GM12878 (cell line): ENCODE measurements around the gene PDLIM3.
A peak's percentile ranks its signal among the peaks of the same experiment; 100 is the strongest.

Experiments
- ATF3 ChIP-seq: IDR thresholded peaks from 2 replicates; pipeline ENCODE4 v1.6.1; 2011; ENCODE audit warnings: low read depth, mild to moderate bottlenecking, low read length, moderate library complexity, borderline replicate concordance; ENCODE audit errors: extremely low read depth
- CREB1 ChIP-seq: IDR thresholded peaks from 2 replicates; pipeline ENCODE4 v1.6.1; 2012; ENCODE audit warnings: low read depth, mild to moderate bottlenecking, inconsistent platforms
- EZH2 ChIP-seq: IDR thresholded peaks from 2 replicates; pipeline ENCODE4 v1.6.1; 2012; ENCODE audit warnings: low read depth, mild to moderate bottlenecking, control low read depth, inconsistent platforms, low read length, borderline replicate concordance; ENCODE audit not compliant: control insufficient read depth
- FOS ChIP-seq: IDR thresholded peaks from 3 replicates; pipeline ENCODE4 v1.6.1; 2011; ENCODE audit warnings: borderline replicate concordance; ENCODE audit not compliant: insufficient read length; ENCODE audit errors: extremely low read depth
- POLR2A ChIP-seq: IDR thresholded peaks from 2 replicates; pipeline ENCODE4 v1.6.1; 2011; ENCODE audit warnings: low read depth, mild to moderate bottlenecking, low read length
- SMC3 ChIP-seq: IDR thresholded peaks from 2 replicates; pipeline ENCODE4 v1.6.1; 2011; ENCODE audit warnings: low read length, improper control_type of control experiment, borderline replicate concordance
- TAF1 ChIP-seq: IDR thresholded peaks from 2 replicates; pipeline ENCODE4 v1.6.1; 2011; ENCODE audit warnings: mild to moderate bottlenecking, low read depth, low read length, borderline replicate concordance
- TF ChIP-seq, protein P1 (sequence below): IDR thresholded peaks from 2 replicates; pipeline ENCODE4 v1.6.1; 2012; ENCODE audit warnings: mild to moderate bottlenecking, low read depth, low read length
- TF ChIP-seq, protein P2 (sequence below), 3 experiments: IDR thresholded peaks in 2 of 3; conservative IDR thresholded peaks in 1 of 3; 2 replicates each; pipeline ENCODE4 v1.5.1; 2011; ENCODE audit warnings: low read depth in 3 of 3, low read length in 3 of 3, mild to moderate bottlenecking in 3 of 3, control low read depth in 2 of 3, moderate library complexity in 2 of 3, inconsistent platforms in 1 of 3, mixed read lengths in 1 of 3; ENCODE audit not compliant: control insufficient read depth in 2 of 3, insufficient read depth in 1 of 3; ENCODE audit errors: extremely low read depth in 1 of 3
- TF ChIP-seq, protein P3 (sequence below): fragments of 450-650 bp; IDR thresholded peaks from 2 replicates; pipeline ENCODE4 v1.6.1; 2016; ENCODE audit warnings: mild to moderate bottlenecking

- TF ChIP-seq, protein P1, sequence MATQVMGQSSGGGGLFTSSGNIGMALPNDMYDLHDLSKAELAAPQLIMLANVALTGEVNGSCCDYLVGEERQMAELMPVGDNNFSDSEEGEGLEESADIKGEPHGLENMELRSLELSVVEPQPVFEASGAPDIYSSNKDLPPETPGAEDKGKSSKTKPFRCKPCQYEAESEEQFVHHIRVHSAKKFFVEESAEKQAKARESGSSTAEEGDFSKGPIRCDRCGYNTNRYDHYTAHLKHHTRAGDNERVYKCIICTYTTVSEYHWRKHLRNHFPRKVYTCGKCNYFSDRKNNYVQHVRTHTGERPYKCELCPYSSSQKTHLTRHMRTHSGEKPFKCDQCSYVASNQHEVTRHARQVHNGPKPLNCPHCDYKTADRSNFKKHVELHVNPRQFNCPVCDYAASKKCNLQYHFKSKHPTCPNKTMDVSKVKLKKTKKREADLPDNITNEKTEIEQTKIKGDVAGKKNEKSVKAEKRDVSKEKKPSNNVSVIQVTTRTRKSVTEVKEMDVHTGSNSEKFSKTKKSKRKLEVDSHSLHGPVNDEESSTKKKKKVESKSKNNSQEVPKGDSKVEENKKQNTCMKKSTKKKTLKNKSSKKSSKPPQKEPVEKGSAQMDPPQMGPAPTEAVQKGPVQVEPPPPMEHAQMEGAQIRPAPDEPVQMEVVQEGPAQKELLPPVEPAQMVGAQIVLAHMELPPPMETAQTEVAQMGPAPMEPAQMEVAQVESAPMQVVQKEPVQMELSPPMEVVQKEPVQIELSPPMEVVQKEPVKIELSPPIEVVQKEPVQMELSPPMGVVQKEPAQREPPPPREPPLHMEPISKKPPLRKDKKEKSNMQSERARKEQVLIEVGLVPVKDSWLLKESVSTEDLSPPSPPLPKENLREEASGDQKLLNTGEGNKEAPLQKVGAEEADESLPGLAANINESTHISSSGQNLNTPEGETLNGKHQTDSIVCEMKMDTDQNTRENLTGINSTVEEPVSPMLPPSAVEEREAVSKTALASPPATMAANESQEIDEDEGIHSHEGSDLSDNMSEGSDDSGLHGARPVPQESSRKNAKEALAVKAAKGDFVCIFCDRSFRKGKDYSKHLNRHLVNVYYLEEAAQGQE: no peak
- TF ChIP-seq, protein P2, sequence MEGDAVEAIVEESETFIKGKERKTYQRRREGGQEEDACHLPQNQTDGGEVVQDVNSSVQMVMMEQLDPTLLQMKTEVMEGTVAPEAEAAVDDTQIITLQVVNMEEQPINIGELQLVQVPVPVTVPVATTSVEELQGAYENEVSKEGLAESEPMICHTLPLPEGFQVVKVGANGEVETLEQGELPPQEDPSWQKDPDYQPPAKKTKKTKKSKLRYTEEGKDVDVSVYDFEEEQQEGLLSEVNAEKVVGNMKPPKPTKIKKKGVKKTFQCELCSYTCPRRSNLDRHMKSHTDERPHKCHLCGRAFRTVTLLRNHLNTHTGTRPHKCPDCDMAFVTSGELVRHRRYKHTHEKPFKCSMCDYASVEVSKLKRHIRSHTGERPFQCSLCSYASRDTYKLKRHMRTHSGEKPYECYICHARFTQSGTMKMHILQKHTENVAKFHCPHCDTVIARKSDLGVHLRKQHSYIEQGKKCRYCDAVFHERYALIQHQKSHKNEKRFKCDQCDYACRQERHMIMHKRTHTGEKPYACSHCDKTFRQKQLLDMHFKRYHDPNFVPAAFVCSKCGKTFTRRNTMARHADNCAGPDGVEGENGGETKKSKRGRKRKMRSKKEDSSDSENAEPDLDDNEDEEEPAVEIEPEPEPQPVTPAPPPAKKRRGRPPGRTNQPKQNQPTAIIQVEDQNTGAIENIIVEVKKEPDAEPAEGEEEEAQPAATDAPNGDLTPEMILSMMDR (IDR thresholded peaks at IDR 0.05 in 2 of 3, conservative IDR thresholded peaks at IDR 0.05 in 1 of 3; ENCODE audit: control insufficient read depth in 2 of 3, extremely low read depth in 1 of 3, insufficient read depth in 1 of 3, low read depth in 3 of 3, low read length in 3 of 3): no peak
- no peak for TF ChIP-seq ATF3
- TF ChIP-seq POLR2A: no peak
- no peak for TF ChIP-seq SMC3
- no peak for TF ChIP-seq TAF1
- 0 out of 2 replicates have a peak, but pooled peaks have one; percentile 60 for TF ChIP-seq CREB1
- no peak for TF ChIP-seq EZH2
- TF ChIP-seq, protein P3, sequence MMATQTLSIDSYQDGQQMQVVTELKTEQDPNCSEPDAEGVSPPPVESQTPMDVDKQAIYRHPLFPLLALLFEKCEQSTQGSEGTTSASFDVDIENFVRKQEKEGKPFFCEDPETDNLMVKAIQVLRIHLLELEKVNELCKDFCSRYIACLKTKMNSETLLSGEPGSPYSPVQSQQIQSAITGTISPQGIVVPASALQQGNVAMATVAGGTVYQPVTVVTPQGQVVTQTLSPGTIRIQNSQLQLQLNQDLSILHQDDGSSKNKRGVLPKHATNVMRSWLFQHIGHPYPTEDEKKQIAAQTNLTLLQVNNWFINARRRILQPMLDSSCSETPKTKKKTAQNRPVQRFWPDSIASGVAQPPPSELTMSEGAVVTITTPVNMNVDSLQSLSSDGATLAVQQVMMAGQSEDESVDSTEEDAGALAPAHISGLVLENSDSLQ: no peak
- TF ChIP-seq FOS: no peak
Observed at GRCh38 chr4:185479507-185479971, 55.8 kb downstream of the PDLIM3 start.
